HEK293 (cell line): Measurements from ENCODE around the gene WDR53.

Source experiments
- CTCF ChIA-PET: fragments of 350-600 bp; formaldehyde crosslinking; extraction: SDS; loops from one replicate; lab custom pipeline; 2021; ENCODE audit warnings: antibody characterized with exemption; lab: Yijun Ruan, JAX
- POLR2A ChIA-PET: fragments of 300-600 bp; formaldehyde crosslinking; extraction: SDS; loops from one replicate; lab custom pipeline; 2020; ENCODE audit warnings: antibody characterized with exemption, inconsistent platforms; lab: Yijun Ruan, JAX
- H3K27ac ChIP-seq: fragments of 200-500 bp; sonication (Bioruptor generic); 2 replicates; pipeline ENCODE4 v1.5.1; 2014; ENCODE audit warnings: low read depth, low read length, control low read depth, inconsistent platforms; ENCODE audit errors: extremely low read depth
- H3K36me3 ChIP-seq, 2 experiments: fragments of 200-500 bp in 1 of 2; sonication (Bioruptor generic) in 1 of 2; 1 replicate in 1 of 2; 2 replicates in 1 of 2; pipeline ENCODE4 v1.5.1; 2014 to 2017; ENCODE audit warnings: inconsistent platforms in 2 of 2, low read length in 2 of 2; ENCODE audit not compliant: control insufficient read depth in 2 of 2, insufficient read depth in 1 of 2
- H3K4me1 ChIP-seq: fragments of 200-500 bp; sonication (Bioruptor generic); 2 replicates; pipeline ENCODE4 v1.5.1; 2014; ENCODE audit warnings: mild to moderate bottlenecking, low read length, inconsistent platforms; ENCODE audit not compliant: control insufficient read depth, insufficient read depth
- H3K4me3 ChIP-seq: 2 replicates; pipeline ENCODE4 v1.5.1; 2011; ENCODE audit warnings: low read depth, mild to moderate bottlenecking, control low read depth, low read length, moderate library complexity
- H3K9me3 ChIP-seq: fragments of 200-500 bp; sonication (Bioruptor generic); 2 replicates; pipeline ENCODE4 v1.5.1; 2014; ENCODE audit warnings: low read depth, low read length, inconsistent platforms; ENCODE audit not compliant: control insufficient read depth, insufficient read depth
- EGR2 ChIP-seq: fragments of 450-650 bp; formaldehyde crosslinking; IDR thresholded peaks from 2 replicates; pipeline ENCODE4 v1.5.1; 2016; ENCODE audit warnings: low read depth, missing biosample characterization, missing genetic modification characterization
- KLF7 ChIP-seq: fragments of 450-650 bp; formaldehyde crosslinking; IDR thresholded peaks from 2 replicates; pipeline ENCODE4 v1.5.1; 2016; ENCODE audit warnings: missing biosample characterization, missing genetic modification characterization, borderline replicate concordance
- MZF1 ChIP-seq: fragments of 450-650 bp; formaldehyde crosslinking; IDR thresholded peaks from 2 replicates; pipeline ENCODE4 v1.5.1; 2017; ENCODE audit warnings: missing biosample characterization, missing genetic modification characterization, borderline replicate concordance
- SP2 ChIP-seq: fragments of 450-650 bp; formaldehyde crosslinking; IDR thresholded peaks from 2 replicates; pipeline ENCODE4 v1.5.1; 2016; ENCODE audit warnings: missing biosample characterization, missing genetic modification characterization
- ZEB2 ChIP-seq: fragments of 450-650 bp; formaldehyde crosslinking; IDR thresholded peaks from 2 replicates; pipeline ENCODE4 v1.5.1; 2016; ENCODE audit warnings: missing biosample characterization, missing genetic modification characterization
- ZFP37 ChIP-seq: fragments of 450-650 bp; formaldehyde crosslinking; IDR thresholded peaks from 2 replicates; pipeline ENCODE4 v1.5.1; 2016; ENCODE audit warnings: missing biosample characterization, missing genetic modification characterization
- ZNF132 ChIP-seq: fragments of 450-650 bp; formaldehyde crosslinking; IDR thresholded peaks from 2 replicates; pipeline ENCODE4 v1.5.1; 2017; ENCODE audit warnings: missing biosample characterization, missing genetic modification characterization, borderline replicate concordance
- ZNF133 ChIP-seq: fragments of 450-650 bp; formaldehyde crosslinking; IDR thresholded peaks from 2 replicates; pipeline ENCODE4 v1.5.1; 2016; ENCODE audit warnings: missing biosample characterization, missing genetic modification characterization
- ZNF146 ChIP-seq: fragments of 450-650 bp; formaldehyde crosslinking; IDR thresholded peaks from 2 replicates; pipeline ENCODE4 v1.5.1; 2016; ENCODE audit warnings: missing biosample characterization, missing genetic modification characterization
- ZNF221 ChIP-seq: fragments of 450-650 bp; formaldehyde crosslinking; IDR thresholded peaks from 2 replicates; pipeline ENCODE4 v1.5.1; 2017; ENCODE audit warnings: missing biosample characterization, missing genetic modification characterization, borderline replicate concordance
- ZNF416 ChIP-seq: fragments of 450-650 bp; formaldehyde crosslinking; IDR thresholded peaks from 2 replicates; pipeline ENCODE4 v1.5.1; 2016; ENCODE audit warnings: missing biosample characterization, missing genetic modification characterization
- ZNF426 ChIP-seq: fragments of 450-650 bp; formaldehyde crosslinking; IDR thresholded peaks from 2 replicates; pipeline ENCODE4 v1.5.1; 2017; ENCODE audit warnings: missing biosample characterization, missing genetic modification characterization, mild to moderate bottlenecking, inconsistent platforms, moderate library complexity
- ZNF529 ChIP-seq: fragments of 450-650 bp; formaldehyde crosslinking; IDR thresholded peaks from 2 replicates; pipeline ENCODE4 v1.5.1; 2017; ENCODE audit warnings: missing genetic modification characterization, missing biosample characterization; ENCODE audit not compliant: insufficient replicate concordance
- ZNF585B ChIP-seq: fragments of 450-650 bp; formaldehyde crosslinking; IDR thresholded peaks from 2 replicates; pipeline ENCODE4 v1.5.1; 2016; ENCODE audit warnings: missing biosample characterization, missing genetic modification characterization
- ZNF596 ChIP-seq: fragments of 450-650 bp; IDR thresholded peaks from 2 replicates; pipeline ENCODE4 v1.5.0; 2018; ENCODE audit warnings: missing biosample characterization, mild to moderate bottlenecking, missing genetic modification characterization, moderate library complexity
- ZNF664 ChIP-seq: fragments of 450-650 bp; formaldehyde crosslinking; IDR thresholded peaks from 2 replicates; pipeline ENCODE4 v1.5.1; 2016; ENCODE audit warnings: missing biosample characterization, missing genetic modification characterization
- ZNF677 ChIP-seq: fragments of 450-650 bp; IDR thresholded peaks from 2 replicates; pipeline ENCODE4 v1.5.0; 2018; ENCODE audit warnings: missing biosample characterization, mild to moderate bottlenecking, missing genetic modification characterization, moderate library complexity
- ZNF707 ChIP-seq: fragments of 450-650 bp; formaldehyde crosslinking; IDR thresholded peaks from 2 replicates; pipeline ENCODE4 v1.5.1; 2016; ENCODE audit warnings: missing biosample characterization, missing genetic modification characterization
- ZNF776 ChIP-seq: fragments of 450-650 bp; formaldehyde crosslinking; IDR thresholded peaks from 2 replicates; pipeline ENCODE4 v1.5.0; 2017; ENCODE audit warnings: missing biosample characterization, missing genetic modification characterization, borderline replicate concordance
- ZNF791 ChIP-seq: fragments of 450-650 bp; formaldehyde crosslinking; IDR thresholded peaks from 2 replicates; pipeline ENCODE4 v1.5.1; 2016; ENCODE audit warnings: missing biosample characterization, missing genetic modification characterization
- ZSCAN16 ChIP-seq: fragments of 450-650 bp; formaldehyde crosslinking; IDR thresholded peaks from 2 replicates; pipeline ENCODE4 v1.5.1; 2016; ENCODE audit warnings: missing biosample characterization, missing genetic modification characterization
- TF ChIP-seq, protein P1 (sequence below): fragments of 450-650 bp; formaldehyde crosslinking; IDR thresholded peaks from 2 replicates; pipeline ENCODE4 v1.5.1; 2016; ENCODE audit warnings: missing biosample characterization, missing genetic modification characterization
- TF ChIP-seq, protein P2 (sequence below): fragments of 450-650 bp; formaldehyde crosslinking; IDR thresholded peaks from 2 replicates; pipeline ENCODE4 v1.5.1; 2016; ENCODE audit warnings: missing biosample characterization, missing genetic modification characterization
- TF ChIP-seq, protein P3 (sequence below): fragments of 450-650 bp; formaldehyde crosslinking; IDR thresholded peaks from 2 replicates; pipeline ENCODE4 v1.5.1; 2016; ENCODE audit warnings: missing biosample characterization, missing genetic modification characterization
- TF ChIP-seq, protein P4 (sequence below): IDR thresholded peaks from 2 replicates; pipeline ENCODE4 v1.6.1; 2011; ENCODE audit warnings: mild to moderate bottlenecking, low read depth, low read length, borderline replicate concordance
- TF ChIP-seq, protein P5 (sequence below): fragments of 450-650 bp; formaldehyde crosslinking; IDR thresholded peaks from 2 replicates; pipeline ENCODE4 v1.5.1; 2016; ENCODE audit warnings: missing biosample characterization, missing genetic modification characterization

Gene WDR53

DNA sequence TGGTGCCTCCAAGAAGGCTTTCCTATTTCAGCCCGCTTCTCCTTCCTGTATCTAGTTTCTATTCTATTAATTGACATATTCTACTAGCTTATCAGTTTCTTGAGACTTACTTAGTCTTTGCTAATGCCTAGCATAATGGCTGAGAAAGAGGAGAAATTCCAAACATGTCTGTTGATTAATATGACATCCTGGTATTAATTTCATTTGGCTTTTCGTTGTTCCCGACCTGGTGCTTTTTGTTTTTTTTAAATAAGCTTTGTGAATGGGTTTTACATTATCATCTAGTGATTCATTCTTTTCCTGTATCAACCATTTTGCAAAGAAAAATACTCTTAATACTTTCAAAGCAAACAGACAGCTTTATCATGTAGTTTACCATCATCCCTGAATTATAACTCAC, 13.1 kb downstream of the WDR53 start (continued):
- TF ChIP-seq ZNF677 (tag by site-specific recombination) (no peak), ZFP37 (tag by site-specific recombination) (no peak), ZEB2 (tag by site-specific recombination) (no peak), SP2 (no peak), ZNF426 (tag by site-specific recombination) (no peak), ZNF791 (no peak), EGR2 (tag by site-specific recombination) (no peak), ZNF416 (no peak)
- TF ChIP-seq, protein P1, sequence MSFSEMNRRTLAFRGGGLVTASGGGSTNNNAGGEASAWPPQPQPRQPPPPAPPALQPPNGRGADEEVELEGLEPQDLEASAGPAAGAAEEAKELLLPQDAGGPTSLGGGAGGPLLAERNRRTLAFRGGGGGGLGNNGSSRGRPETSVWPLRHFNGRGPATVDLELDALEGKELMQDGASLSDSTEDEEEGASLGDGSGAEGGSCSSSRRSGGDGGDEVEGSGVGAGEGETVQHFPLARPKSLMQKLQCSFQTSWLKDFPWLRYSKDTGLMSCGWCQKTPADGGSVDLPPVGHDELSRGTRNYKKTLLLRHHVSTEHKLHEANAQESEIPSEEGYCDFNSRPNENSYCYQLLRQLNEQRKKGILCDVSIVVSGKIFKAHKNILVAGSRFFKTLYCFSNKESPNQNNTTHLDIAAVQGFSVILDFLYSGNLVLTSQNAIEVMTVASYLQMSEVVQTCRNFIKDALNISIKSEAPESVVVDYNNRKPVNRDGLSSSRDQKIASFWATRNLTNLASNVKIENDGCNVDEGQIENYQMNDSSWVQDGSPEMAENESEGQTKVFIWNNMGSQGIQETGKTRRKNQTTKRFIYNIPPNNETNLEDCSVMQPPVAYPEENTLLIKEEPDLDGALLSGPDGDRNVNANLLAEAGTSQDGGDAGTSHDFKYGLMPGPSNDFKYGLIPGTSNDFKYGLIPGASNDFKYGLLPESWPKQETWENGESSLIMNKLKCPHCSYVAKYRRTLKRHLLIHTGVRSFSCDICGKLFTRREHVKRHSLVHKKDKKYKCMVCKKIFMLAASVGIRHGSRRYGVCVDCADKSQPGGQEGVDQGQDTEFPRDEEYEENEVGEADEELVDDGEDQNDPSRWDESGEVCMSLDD: no peak

DNA sequence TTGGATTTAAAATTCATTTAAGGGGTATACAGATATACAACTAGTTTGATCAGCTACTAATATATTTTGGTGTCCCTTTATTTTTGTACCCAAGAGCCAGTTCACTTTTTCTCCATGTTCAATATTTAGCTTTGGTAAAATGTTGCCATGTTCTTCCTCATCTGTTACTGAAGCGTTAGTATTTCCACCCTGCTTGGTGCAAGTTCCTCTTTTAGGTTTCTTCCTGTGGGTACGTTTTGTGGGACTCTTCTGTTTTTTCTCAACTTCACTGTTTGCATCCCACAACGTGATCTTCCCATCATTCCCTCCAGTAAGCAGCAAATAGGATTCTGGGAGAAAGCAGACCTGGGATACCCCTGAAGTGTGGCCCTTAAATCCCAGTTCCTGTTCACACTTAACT, 14.1 kb downstream of the WDR53 start:
- Histone ChIP-seq H3K27ac (no peak overlapping the region), H3K4me3 (no peak overlapping the region), H3K9me3 (no peaks in the 10 kb centered on the region), H3K4me1 (no peaks in the 10 kb centered on the region), H3K36me3 (peaks cover 0 to 7% of the 10 kb centered on the region in 2 experiments; a peak in 2 of 3 replicates)
- ChIA-PET CTCF (interaction anchor here (0.6 kb wide), 1 partner anchor 606 kb away, joined by 3 read pairs; no protein-coding TSS in a partner anchor), POLR2A (no interaction called here)
- TF ChIP-seq ZNF132 (tag by site-specific recombination) (no peak), MZF1 (tag by site-specific recombination) (no peak), ZNF133 (tag by site-specific recombination) (no peak), ZNF146 (tag by site-specific recombination) (no peak)

DNA sequence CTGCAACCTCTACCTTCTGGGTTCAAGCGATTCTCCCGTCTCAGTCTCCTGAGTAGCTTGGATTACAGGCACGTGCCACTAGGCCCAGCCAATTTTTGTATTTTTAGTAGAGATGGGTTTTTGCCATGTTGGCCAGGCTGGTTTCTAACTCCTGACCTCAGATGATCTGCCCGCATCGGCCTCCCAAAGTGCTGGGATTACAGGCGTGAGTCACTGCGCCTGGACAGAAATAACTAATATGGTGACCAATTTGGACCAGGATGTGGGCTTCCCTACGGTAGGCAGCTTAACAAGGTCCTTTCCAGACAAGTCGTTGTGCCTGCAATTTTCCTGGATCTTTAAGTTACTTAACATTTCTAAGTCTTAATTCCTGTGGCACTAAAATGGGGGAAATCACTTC, 14.8 kb downstream of the WDR53 start:
- Histone ChIP-seq H3K9me3 (no peaks in the 10 kb centered on the region), H3K4me1 (no peaks in the 10 kb centered on the region), H3K36me3 (peaks cover 0 to 7% of the 10 kb centered on the region in 2 experiments; a peak in 2 of 3 replicates), H3K27ac (no peak overlapping the region), H3K4me3 (no peak overlapping the region)
- ChIA-PET POLR2A (no interaction called here), CTCF (no interaction called here)
- TF ChIP-seq ZNF529 (tag by site-specific recombination) (no peak), ZNF221 (tag by site-specific recombination) (no peak), ZNF664 (tag by site-specific recombination) (no peak), KLF7 (tag by site-specific recombination) (no peak), ZSCAN16 (no peak), ZNF707 (tag by site-specific recombination) (no peak), ZNF585B (no peak), ZNF776 (no peak), ZNF596 (tag by site-specific recombination) (no peak)
- TF ChIP-seq, protein P2, sequence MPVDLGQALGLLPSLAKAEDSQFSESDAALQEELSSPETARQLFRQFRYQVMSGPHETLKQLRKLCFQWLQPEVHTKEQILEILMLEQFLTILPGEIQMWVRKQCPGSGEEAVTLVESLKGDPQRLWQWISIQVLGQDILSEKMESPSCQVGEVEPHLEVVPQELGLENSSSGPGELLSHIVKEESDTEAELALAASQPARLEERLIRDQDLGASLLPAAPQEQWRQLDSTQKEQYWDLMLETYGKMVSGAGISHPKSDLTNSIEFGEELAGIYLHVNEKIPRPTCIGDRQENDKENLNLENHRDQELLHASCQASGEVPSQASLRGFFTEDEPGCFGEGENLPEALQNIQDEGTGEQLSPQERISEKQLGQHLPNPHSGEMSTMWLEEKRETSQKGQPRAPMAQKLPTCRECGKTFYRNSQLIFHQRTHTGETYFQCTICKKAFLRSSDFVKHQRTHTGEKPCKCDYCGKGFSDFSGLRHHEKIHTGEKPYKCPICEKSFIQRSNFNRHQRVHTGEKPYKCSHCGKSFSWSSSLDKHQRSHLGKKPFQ (tag by site-specific recombination): no peak
- TF ChIP-seq, protein P3, sequence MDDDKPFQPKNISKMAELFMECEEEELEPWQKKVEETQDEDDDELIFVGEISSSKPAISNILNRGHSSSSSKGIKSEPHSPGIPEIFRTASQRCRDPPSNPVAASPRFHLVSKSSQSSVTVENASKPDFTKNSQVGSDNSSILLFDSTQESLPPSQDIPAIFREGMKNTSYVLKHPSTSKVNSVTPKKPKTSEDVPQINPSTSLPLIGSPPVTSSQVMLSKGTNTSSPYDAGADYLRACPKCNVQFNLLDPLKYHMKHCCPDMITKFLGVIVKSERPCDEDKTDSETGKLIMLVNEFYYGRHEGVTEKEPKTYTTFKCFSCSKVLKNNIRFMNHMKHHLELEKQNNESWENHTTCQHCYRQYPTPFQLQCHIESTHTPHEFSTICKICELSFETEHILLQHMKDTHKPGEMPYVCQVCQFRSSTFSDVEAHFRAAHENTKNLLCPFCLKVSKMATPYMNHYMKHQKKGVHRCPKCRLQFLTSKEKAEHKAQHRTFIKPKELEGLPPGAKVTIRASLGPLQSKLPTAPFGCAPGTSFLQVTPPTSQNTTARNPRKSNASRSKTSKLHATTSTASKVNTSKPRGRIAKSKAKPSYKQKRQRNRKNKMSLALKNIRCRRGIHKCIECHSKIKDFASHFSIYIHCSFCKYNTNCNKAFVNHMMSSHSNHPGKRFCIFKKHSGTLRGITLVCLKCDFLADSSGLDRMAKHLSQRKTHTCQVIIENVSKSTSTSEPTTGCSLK (tag by site-specific recombination): no peak
- TF ChIP-seq, protein P4, sequence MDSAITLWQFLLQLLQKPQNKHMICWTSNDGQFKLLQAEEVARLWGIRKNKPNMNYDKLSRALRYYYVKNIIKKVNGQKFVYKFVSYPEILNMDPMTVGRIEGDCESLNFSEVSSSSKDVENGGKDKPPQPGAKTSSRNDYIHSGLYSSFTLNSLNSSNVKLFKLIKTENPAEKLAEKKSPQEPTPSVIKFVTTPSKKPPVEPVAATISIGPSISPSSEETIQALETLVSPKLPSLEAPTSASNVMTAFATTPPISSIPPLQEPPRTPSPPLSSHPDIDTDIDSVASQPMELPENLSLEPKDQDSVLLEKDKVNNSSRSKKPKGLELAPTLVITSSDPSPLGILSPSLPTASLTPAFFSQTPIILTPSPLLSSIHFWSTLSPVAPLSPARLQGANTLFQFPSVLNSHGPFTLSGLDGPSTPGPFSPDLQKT: no peak
- TF ChIP-seq, protein P5, sequence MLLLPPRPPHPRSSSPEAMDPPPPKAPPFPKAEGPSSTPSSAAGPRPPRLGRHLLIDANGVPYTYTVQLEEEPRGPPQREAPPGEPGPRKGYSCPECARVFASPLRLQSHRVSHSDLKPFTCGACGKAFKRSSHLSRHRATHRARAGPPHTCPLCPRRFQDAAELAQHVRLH (tag by site-specific recombination): no peak
